Measurements from ENCODE around the gene C3.
"Not testable (repeated sequence)": the region's sequence is repeated elsewhere in the genome, so short reads cannot be mapped to it uniquely, and the experiment has no call there.

Gene C3

DNA sequence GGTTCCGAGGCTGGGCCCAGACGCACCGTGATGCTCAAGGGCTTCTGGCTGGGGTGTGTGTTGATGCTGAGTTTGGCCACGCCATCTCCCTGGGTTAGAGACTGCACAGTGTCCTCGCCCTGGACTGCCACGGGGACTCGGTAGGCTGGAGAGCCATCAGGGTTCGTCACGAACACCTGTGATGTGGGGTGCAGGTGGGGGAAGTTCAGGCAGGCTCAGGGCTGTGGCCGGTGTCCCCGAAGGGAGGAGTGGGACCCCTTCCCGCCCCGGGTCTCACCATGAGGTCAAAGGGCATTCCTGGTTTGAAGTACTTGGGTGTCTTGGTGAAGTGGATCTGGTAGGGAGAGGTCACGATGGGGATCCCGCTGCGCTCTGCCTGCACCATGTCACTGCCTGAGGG, 8.2 kb downstream of the C3 start:
- no peak for DNase-seq

DNA sequence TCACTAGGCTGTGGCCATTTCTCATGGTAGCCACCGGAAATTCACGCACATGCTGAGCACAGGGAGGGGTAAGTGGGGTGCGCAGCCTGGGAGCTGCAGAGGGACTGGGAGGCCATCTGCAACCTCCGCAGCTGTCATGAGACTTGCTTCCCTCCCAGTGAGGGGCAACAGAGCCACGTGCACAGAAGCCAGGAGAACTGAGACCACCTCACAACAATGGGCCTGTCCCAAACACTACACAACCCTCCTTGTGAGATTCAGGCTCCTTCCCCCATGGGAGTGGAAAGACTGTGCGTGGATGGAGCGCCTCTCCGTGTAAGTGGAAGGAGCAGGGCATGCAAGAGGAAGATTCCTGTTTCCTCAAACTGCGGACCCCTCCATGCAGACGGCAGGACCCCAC, 8.8 kb downstream of the C3 start:
- no peak for DNase-seq

DNA sequence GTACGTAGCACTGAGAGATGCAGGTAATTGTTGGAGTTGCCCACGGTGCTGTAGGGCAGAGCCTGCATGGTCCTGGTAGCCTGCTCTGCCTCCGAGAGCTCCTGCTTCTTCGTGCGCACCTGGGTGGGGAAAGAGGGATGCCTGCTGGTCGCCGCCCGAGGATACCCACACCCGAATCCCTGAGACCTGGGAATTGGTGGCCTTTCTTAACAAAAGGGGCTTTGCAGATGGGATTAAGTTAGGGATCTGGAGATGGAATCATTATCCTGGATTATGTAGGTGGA, 9.4 kb downstream of the C3 start:
- no peak for DNase-seq

DNA sequence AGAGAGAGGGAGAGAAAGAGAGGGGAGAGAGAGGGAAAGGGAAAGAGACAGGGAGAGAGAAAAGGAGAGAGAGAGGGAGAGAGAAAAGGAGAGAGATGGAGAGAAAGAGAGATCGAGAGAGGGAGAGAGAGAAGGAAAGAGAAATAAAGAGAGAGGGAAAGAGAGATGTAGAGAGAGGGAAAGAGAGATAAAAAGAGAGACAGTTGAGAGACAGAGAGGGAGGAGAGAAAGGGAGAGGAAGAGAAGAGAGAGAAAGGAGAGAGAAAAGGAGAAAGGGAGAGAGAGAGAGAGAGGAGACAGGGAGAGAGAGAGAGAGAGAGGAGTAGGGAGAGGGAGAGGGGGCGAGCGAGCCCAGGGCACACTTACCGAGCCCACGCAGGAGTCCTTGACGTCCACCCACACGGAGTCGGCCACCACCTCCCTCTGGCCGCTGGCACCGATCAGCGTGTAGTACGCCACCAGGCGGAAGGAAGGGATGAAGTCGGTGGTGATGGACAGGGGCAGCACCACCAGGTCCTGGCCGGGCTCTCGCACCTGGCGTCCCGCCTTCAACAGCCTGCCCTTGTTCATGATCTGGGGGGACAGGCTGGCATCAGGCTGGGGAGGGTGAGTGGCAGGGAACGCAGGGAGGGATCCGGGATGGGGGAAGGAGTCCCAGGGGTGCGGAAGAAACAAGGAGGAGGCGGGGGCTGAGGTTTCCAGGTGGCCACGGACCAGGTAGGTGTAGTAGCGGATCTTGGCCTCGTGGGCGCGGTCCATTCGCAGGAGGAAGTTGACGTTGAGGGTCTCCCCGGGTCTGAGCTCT, 10.0 kb downstream of the C3 start:
- no peak for DNase-seq

DNA sequence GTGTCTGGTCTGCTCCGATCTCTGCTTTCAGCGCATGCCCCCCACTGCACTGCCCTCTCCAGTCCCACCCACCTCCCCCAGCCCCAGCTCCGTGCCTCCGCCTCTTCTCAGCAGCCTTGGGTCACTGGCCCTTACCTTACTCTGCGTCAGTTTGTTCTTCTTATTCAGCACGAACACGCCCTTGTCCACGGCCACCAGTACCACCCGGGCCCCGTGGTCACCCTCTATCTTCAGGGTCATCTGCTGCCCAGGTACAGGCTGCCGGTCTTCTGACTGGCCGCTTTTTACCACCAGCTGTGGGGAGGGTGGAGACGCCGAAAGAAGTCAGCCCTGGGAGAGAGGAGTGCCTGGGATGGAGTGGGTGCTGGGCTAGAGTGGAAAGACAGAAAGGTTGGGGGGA, 10.9 kb downstream of the C3 start:
- no peak for DNase-seq

DNA sequence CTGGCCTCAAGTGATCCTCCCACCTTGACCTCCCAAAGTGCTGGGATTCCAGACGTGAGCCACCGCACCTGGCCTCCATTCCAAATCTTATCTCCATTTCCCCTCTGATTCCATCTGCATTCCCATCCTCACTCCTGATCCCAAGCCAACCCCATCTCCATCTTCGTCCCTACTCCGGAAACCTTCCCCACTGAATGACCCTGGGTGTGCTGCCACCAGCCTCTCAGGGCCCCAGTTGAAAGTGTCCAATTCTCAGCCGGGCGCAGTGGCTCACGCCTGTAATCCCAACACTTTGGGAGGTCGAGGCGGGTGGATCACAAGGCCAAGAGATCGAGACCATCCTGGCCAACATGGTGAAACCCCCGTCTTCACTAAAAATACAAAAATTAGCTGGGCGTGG, 11.5 kb downstream of the C3 start:
- not testable (repeated sequence) for DNase-seq

DNA sequence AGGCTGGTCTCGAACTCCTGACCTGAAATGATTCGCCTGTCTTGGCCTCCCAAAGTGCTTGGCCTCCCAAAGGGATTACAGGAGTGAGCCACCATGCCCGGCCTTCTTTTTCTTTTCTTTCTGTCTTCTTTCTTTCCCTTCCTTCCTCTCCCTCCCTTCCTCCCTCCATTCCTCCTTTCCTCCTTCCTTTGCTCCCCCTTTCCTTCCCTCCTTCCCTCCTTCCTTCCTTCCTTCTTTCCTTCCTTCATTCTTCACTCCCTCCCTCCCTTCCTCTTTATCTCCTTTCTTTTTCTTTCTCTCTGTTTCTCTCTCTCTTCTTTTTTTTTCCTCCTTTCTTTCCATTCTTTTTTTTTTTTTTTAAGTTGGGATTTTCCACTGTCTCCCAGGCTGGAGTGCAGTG, 12.1 kb downstream of the C3 start:
- no peak for DNase-seq

DNA sequence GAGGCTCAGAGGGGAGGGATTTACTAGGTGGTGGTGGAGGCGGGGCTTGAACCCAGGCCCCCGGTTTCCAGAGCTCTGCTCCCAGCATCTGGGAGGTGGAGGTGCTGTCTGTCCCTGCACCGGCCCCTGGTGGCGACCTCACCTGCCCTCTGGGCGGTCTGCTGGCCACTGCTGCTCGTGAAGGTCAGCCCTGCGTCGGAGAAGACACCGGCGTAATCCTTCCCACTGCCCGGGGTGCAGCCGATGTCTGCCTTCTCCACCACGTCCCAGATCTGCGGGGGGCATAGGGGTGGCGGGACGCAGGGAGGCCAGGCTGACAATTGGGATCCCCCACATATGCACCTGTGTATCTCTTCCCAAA, 12.8 kb downstream of the C3 start:
- DNase-seq, result no peak

DNA sequence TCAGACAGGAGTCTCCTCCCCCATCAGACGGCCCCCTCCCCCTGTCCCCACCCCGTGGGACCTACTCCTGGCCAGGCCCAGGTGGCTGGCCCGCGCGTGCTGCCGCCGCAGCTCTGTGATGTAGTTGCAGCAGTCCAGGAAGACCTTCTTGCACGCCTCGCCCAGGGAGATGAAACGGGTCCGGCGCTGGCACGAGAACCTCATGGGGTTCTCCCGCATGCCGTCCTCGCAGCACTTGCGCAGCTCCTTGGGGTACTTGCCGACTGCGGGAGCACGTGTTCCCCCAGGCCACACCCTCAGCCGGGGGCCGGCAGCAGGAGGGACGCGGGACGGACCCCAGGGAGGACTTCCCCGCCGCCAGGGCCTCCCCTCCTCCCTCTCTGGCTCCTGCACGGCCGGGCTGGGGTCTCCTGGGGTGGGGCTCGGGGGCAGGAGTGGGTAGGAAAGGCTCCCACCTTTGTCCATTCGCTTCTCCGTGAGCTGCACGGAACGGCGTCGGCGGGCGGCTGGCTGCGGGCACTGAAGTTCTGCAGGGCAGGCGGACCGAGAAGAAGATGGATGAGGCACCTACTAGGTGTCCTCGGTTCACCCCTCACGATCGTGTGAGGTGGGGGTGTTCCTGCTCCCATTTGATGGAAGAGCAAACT, 13.3 kb downstream of the C3 start:
- no peak for DNase-seq

DNA sequence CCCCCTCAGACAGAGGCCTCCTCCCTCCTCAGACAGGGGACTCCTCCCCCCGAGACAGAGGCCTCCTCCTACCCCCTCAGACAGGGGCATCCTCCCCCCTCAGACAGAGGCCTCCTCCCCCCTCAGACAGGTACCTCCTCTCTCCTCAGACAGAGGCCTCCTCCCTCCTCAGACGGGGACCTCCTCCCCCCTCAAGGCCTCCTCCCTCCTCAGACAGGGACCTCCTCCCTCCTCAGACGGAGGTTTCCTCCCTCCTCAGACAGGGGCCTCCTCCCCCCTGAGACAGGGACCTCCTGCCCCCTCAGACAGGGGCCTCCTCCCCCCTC, 13.9 kb downstream of the C3 start:
- no peak for DNase-seq

DNA sequence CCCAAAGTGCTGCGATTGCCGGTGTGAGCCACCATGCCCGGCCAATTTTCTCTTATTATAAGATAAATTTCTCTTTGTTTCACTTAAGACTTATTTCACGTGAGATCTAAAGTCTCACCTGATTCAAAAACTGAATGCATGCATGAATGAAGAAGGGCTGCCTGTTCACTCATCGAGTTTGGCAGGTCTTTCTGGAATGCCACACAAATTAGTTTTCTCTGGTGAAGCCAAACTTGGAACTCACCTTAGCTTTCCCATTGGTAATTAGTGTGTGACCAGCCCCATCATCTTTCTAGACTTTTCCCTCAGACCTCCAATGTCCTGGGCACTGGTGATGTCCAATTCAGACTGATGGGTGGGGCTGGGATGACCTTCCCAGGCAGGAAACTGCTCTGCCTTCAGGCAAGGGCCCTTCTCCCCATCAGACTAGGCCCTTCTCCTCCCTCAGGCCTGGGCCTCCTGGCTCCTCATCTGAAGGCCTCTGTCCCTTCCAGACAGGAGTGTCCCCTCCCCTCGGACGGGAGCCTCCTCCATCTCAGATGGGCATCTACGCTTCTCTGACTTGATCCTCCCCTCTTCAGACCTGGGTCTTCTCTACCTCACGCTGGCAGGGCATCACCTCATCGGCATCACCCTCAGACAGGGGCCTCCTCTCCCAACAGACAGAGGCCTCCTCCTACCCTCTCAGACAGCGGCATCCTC, 14.4 kb downstream of the C3 start:
- no peak for DNase-seq

DNA sequence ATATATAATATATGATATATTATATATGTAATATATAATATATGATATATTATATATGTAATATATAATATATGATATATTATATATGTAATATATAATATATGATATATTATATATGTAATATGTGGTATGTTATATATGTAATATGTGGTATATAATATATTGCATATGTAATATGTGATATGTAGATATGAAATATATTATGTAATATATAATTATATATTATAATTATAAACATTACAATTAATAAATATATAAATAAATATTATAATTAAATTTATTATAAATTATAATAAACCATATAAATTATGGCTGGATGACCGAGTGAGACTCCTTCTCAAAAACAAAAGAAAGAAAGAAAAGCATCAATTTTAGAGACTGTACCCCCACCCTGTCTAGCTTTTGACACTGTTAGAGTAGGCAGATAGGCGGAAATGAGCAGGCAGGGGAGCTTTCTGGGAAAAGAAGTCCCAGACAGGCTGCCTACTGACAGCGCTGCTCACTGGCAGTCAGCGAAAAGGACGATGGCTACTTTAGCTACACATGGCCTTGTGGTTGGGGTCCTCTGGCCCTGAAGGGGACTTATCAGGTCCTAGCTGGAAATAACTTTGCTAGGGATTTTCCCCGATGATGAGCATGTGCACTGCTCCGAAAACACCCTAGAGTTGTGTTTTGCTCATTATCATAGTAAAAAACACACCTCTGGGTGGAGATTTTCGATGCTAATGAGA, 19.7 kb downstream of the C3 start:
- no peak for DNase-seq

DNA sequence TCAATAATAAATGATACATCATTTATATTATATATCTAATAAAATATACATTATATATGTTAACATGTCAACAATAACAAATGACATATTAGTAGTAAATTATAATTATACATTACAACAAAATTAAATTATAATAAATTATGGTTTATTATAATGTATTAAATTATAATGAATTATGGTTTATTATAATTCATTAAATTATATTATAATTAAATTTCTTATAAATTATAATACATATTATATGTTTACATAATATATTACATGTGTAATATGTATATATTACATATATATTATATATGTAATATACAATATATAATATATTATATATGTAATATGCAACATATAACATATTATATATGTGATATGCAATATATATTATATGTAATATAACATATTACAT, 20.5 kb downstream of the C3 start:
- no peak for DNase-seq

DNA sequence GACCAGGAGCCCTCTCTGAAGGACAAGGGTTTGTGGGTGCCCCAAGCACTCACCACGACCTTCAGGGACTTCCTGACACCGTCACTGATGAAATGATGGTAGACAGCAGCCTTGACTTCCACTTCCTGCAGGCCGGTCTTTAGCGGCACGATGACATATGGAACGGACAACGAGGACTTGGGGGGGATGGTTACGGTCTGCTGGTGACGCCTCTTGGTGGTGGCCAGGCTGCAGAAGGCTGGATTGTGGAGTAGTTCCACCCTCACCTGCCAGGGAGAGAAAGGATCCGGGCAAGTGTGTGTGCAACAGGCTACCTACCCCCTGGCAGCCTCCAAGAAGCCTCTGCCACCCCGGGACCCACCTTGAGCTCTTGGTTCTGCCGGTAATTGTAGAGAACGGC, 23.2 kb downstream of the C3 start:
- DNase-seq, result no peak

DNA sequence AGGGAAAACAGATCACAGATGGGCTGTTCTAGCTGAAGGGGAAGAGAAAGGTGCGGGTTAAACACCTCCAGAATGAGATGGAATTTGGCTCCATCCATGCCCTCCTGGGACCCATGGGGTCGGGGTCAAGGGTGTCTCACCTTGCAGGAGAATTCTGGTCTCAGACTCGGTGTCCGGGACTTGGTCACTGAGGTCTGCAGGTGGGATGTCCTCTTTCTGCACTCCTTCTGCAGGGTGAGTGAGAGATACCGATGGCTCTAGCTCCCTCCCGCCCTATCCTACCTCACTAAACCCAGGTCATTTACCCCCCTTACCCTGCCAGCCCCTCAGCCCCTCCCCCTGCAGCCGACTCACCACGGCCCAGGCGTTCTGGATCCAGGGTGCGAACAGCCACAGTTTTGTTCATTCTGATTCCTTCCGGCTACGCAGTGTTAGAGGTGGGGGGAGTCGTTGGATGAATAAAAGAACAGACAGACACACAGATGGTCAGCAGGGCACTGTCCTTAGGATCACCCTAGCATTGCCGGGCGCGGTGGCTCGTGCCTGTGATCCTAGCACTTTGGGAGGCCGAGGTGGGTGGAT, 24.1 kb downstream of the C3 start:
- DNase-seq, result no peak

DNA sequence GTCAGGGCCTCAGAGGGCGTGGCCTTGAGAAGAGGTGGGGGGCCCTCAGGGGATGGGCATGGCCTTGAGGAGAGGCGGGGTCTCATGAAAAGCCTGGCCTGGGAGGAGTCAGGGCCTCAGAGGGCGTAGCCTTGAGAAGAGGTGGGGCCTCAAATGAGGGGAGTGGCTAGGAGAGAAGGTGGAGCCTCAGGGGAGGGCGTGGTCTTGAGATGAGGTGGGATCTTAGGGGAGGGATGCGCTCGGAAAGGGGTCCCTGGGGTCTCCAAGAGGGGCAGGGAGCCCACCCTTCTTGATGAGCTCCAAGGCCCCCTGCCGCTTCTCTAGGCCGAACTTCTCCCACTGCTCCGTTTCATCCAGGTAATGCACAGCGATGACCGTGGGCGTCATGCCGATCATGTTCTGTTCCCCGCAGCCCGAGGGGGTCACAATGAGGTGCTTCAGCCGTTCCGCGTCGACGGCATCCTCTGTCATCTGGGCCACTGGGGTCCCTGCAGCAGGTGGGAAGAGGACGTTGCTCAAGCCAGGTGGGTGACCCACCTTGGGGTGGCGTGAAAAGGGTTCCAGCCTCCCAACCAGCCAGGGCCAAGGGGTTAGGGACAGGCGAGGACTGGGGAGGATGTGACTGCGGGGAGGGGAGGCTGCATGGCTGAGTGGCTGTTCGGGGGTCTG, 26.2 kb downstream of the C3 start:
- no peak for DNase-seq

DNA sequence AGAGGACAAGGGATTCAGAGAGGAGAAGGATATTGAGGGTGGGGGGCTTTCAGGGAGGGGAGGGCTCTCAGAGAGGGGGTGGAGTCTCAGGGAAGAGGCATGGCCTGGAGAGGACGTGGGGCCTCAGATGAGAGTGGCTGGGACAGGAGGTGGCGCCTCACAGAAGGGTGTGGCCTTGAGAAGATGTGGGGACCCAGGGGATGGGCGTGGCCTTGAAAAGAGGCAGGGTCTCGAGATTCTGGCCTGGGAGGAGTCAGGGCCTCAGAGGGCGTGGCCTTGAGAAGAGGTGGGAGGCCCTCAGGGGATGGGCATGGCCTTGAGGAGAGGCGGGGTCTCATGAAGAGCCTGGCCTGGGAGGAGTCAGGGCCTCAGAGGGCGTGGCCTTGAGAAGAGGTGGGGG, 26.8 kb downstream of the C3 start:
- DNase-seq, result no peak

DNA sequence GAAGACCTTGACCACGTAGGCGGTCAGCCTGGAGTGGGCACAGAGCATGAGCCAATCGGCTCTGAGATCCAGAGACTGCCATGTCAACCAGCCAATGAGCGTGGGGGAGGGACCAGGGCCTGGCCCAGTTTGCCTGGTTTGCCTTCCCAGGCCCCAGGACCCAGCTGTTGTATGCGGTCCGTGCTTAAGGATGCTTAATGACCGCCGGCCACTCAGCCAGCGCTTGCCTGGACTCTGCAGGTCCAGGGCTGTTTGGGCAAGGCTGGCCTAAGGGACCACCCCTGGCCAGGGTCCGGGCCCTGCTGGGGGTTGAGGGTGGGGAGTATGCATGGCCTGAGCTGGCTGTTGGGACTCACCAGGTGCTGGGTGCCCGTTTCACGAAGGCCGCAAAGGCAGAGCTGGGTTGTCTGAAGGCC, 27.4 kb downstream of the C3 start:
- no peak for DNase-seq

DNA sequence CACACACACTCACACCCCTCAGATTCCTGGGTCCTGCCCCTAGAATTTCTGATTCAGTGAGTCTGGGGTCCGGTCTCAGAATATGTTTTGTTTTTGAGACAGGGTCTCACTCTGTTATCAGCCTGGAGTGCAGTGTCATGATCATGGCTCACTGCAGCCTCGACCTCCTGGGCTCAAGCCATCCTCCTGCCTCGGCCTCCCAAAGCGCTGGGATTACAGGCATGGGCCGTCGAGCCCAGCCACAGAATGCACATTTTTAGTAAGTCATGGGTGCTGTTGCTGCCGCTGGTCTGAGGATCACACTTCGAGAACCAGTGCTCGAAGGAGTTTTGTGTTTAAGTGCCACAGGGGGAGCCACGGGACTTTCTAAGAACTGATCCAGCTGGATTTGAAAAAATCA, 28.4 kb downstream of the C3 start:
- DNase-seq, result no peak

DNA sequence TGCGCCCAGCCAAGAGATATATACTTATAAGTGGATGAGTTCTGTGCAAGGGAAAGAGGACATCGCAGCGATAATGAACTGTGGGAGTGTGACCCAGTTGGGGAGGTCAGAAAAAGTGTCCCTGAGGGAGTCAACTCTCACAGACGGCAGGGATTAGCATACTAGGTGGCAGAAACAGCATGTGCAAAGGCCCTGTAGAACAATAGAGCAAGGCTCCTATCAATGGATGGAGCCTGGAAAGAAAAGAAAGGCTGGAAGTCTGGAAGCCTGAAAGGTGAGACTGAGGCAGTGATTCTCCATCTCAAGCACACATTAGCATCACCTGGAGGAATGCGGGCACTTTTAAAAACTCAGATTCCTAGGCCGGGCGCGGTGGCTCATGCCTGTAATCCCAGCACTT, 29.1 kb downstream of the C3 start:
- no peak for DNase-seq

DNA sequence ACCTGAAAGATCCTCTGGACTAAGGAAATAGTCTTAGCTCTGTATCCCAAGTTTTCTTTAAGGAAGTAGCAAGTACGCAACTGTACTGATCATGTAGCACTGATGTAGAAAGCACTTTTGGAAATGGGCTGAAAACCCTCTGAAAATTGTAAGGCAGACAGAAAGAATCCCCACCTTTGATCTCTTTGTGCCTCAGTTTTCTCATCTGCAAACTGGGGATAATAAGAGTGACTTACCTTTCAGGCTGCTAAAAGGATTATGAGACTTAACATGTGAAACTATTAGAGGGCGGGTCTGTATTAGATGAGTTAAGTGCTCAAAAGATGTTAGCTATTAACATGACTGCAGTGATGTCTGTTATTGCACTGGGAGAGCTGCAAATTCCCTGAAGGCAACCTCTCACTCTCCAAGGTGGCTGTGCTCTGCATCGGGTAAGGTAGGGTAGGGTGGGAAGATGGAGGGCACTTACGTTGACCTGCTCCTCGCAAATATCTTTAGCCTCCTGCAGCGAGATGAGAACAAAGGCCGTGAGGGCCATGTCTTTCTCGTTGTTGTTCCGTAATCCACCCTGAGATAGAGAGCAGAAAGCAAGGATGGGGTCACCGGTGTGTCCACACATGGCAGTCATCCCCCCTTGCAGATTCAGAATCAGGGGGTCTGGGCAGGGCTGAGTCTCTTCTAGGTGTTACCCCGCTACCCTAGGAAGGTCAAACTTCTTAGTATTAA, 30.1 kb downstream of the C3 start:
- DNase-seq, result no peak

DNA sequence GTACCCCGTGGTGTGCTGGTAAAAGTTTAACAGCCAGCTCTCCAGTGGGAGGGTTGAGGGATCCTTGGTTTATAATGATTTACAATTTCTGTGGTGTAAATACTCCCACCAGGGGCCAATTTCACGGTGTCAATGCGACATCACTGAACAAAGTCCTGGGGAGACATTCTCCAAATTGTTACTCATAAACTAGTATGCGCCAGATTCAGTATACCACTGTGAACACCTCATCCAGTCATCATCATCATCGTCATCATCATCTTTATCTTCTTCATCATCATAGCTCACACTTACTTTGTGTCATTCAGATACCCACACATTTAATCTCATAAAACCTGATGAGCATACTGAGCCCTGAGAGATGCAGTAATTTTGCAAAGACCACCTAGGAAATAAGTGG, 33.3 kb downstream of the C3 start:
- DNase-seq, result no peak

DNA sequence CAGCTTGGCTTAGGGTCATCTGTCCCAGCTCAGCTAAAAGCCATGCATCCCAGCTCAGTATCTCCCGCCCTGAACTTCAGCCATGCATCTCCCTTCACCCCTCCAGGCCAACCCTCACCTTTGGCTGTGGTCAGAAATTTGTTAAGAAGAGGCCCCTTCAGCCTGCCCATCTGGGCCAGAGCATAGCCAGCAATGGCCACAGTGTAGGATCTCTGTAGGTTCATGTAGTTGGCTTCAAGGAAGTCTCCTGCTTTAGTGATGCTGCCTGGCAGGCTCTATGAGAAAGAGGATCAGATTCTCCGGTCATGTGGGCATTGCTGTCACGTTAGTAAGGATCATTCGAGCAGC, 33.8 kb downstream of the C3 start:
- DNase-seq, result no peak

Data from NCI-H2029 treated with DMSO at 0.1 percent for 48 hours (cell line).